Tibial nerve (tissue), 4 donors: ENCODE results near the gene GLRA1.

ENCODE experiments used
- EP300 ChIP-seq, 2 donors: sonication (generic); formaldehyde crosslinking; IDR thresholded peaks; one replicate each; pipeline ENCODE4 v1.6.1; 2017; ENCODE audit warnings: antibody characterized with exemption in 2 of 2, mild to moderate bottlenecking in 1 of 2
- POLR2A ChIP-seq, 2 donors: fragments of 450-650 bp; IDR thresholded peaks; one replicate each; pipeline ENCODE4 v1.6.1; 2017; ENCODE audit warnings: antibody characterized with exemption in 2 of 2, mild to moderate bottlenecking in 2 of 2, moderate library complexity in 2 of 2
- TF ChIP-seq, protein P1 (sequence below), 5 experiments: fragments of 200-600 bp in 3 of 5; fragments of 450-650 bp in 2 of 5; sonication (generic) in 3 of 5; IDR thresholded peaks; one replicate each; pipeline ENCODE4 v1.5.1; 2016 to 2019; ENCODE audit warnings: antibody characterized with exemption in 5 of 5, mild to moderate bottlenecking in 3 of 5, moderate library complexity in 2 of 5

DNA sequence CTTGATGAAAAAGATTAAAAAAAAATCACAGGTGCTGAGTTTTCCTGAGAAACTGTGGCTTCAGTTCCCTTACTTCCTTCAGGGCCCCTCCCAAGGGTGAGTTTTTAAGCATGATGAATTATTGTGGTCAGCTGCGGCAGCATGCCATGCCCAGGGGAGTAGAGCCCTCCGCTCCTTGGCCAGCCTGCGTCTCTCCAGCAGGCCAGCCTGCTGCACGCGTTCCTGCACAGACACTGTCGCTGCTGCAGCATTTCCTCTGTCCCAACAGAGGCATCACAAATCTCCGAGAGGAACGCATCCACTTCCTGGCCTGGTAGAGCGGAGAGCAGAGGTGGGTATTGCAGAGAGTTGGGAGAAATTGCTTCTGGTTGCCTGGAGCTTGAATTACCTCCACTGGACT, 26.1 kb upstream of the GLRA1 start:
- TF ChIP-seq POLR2A (IDR thresholded peaks at IDR 0.05) = no peak
- TF ChIP-seq, protein P1, sequence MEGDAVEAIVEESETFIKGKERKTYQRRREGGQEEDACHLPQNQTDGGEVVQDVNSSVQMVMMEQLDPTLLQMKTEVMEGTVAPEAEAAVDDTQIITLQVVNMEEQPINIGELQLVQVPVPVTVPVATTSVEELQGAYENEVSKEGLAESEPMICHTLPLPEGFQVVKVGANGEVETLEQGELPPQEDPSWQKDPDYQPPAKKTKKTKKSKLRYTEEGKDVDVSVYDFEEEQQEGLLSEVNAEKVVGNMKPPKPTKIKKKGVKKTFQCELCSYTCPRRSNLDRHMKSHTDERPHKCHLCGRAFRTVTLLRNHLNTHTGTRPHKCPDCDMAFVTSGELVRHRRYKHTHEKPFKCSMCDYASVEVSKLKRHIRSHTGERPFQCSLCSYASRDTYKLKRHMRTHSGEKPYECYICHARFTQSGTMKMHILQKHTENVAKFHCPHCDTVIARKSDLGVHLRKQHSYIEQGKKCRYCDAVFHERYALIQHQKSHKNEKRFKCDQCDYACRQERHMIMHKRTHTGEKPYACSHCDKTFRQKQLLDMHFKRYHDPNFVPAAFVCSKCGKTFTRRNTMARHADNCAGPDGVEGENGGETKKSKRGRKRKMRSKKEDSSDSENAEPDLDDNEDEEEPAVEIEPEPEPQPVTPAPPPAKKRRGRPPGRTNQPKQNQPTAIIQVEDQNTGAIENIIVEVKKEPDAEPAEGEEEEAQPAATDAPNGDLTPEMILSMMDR (IDR thresholded peaks at IDR 0.05) = no peak
- no peak for TF ChIP-seq EP300 (IDR thresholded peaks at IDR 0.05)
